HAP-1 (cell line): ENCODE data around the gene ASB2.

ENCODE experiments used
- DNase-seq, 2 experiments: peaks; one replicate each; pipeline ENCODE4 v3.0.0-alpha.2; 2016 to 2020; ENCODE audit warnings: low spot score in 2 of 2
- H3K27me3 ChIP-seq: fragments of 250-450 bp; sonication (Bioruptor Pico); 2 replicates; pipeline ENCODE4 v1.5.1; 2020; ENCODE audit warnings: low read depth, mild to moderate bottlenecking, moderate library complexity
- H3K36me3 ChIP-seq: fragments of 250-450 bp; sonication (Bioruptor Pico); replicated peaks from 2 replicates; pipeline ENCODE4 v1.5.1; 2020; ENCODE audit warnings: mild to moderate bottlenecking
- H3K4me1 ChIP-seq: fragments of 250-450 bp; sonication (Bioruptor Pico); 2 replicates; pipeline ENCODE4 v1.5.1; 2020; ENCODE audit warnings: mild to moderate bottlenecking
- H3K4me3 ChIP-seq: fragments of 250-450 bp; sonication (Bioruptor Pico); 2 replicates; pipeline ENCODE4 v1.5.1; 2020; ENCODE audit warnings: mild to moderate bottlenecking, moderate library complexity
- H3K9me3 ChIP-seq: fragments of 250-450 bp; sonication (Bioruptor Pico); 2 replicates; pipeline ENCODE4 v1.5.1; 2020; ENCODE audit warnings: mild to moderate bottlenecking, moderate library complexity
- in situ Hi-C: fragments of 300-500 bp; cut with MboI; formaldehyde crosslinking; loops from 3 replicates; pipeline ENCODE4 v1.14.3; 2020; ENCODE audit warnings: low sequenced_read_pairs, inconsistent platforms, mixed read lengths

ASB2 gene

DNA sequence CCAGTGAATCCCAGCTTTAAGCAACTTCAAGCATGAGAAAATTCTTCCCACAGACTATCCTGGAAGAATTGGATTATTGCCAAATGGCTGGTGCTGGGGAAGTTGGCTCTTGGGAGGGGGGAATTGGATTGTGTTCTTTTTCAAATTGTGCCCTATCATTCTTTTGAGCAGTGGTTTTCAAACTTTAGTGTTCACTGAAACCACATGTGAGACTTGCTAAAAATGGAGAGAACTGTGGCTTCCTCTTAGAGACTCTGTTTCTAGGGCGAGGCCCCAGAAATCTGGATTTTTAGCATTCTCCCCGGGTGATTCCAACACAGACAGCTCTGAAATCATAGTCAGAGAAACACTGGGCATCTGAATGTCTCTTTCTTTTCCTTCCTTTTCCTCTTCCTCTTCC lies 35.4 kb upstream of the ASB2 start:
- Histone ChIP-seq H3K4me1 (no peaks in the 10 kb centered on the region), H3K4me3 (no peak overlapping the region), H3K9me3 (no peaks in the 10 kb centered on the region), H3K36me3 (no peaks in the 10 kb centered on the region), H3K27me3 (peaks cover 2% of the 10 kb centered on the region; the same call in 1 of the 2 replicates)
- no peak for DNase-seq
- in situ Hi-C loops, result no loop called here

DNA sequence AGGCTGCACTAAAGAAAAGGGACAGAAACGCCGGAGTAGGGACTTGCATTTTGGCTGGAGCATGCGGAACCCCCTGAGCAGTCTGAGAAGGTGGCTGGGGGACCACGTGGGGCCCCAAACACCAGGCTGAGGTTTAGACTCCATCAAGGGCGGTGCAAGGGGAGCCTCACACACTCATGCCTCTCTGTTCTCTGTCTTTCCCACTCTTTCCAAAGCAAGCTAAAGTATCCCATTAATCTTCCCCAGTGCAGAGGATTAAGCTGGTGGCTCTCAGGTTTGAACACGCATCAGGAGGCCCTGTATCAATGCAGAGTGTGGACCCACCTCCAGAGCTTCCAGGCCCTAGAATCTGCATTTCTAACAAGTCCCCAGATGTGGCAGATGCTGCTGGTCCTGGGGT lies 34.3 kb upstream of the ASB2 start:
- H3K27me3 ChIP-seq, result peaks cover 2% of the 10 kb centered on the region; the same call in 1 of the 2 replicates
- H3K36me3 ChIP-seq, result no peaks in the 10 kb centered on the region
- no peaks in the 10 kb centered on the region for H3K4me1 ChIP-seq
- no peaks in the 10 kb centered on the region for H3K9me3 ChIP-seq
- in situ Hi-C loops, result no loop called here
- no peak for DNase-seq
- no peak overlapping the region for H3K4me3 ChIP-seq

DNA sequence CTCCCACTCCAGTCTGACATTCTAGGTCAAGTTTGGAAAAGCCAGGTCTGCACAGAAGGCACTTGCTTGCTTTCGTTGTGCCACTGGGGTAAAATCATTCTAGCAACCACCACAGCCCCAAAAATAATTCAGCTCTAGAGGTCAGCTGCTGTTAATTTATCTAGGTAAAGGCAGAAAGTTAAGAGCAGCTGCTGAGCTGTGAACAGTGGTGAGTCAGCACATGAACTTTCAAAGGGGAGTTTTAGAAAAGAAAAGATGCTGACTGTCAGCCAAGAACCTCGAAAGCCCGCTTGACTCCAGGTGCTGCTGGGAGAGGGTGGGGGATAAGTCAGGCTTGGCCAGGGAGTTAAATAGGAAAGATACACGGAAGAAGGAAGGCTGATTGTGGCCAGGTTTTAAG lies 33.4 kb upstream of the ASB2 start:
- Histone ChIP-seq H3K9me3 (no peaks in the 10 kb centered on the region), H3K4me3 (no peak overlapping the region), H3K4me1 (0 out of 2 replicates have a peak, but pooled peaks cover 3% of the 10 kb centered on the region), H3K27me3 (no peaks in the 10 kb centered on the region; the same call in 1 of the 2 replicates), H3K36me3 (no peaks in the 10 kb centered on the region)
- no peak for DNase-seq
- in situ Hi-C loops, result no loop called here

DNA sequence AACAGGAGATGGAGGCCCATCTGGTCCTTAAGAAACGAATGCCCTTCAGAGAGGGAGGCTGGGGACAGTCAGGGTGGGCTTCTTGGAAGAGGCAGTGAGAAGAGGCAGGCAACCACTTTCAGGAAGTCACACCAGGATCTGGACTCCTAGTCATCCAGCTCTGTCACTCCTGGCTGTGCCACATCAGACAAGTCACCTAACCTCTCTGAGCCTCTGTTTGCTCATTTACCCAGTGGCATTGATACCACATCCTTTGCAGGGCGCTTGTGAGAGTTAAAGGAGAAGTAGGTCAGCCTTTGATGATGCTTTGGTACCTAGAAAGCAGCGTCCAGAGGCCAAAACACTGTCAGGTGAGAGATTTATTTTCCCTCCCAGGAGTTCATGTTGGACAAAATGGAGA lies 31.9 kb upstream of the ASB2 start:
- in situ Hi-C loops, result no loop called here
- no peak for DNase-seq
- Histone ChIP-seq H3K27me3 (no peaks in the 10 kb centered on the region; the same call in 1 of the 2 replicates), H3K4me3 (no peak overlapping the region), H3K36me3 (no peaks in the 10 kb centered on the region), H3K4me1 (0 out of 2 replicates have a peak, but pooled peaks cover 3% of the 10 kb centered on the region), H3K9me3 (no peaks in the 10 kb centered on the region)

DNA sequence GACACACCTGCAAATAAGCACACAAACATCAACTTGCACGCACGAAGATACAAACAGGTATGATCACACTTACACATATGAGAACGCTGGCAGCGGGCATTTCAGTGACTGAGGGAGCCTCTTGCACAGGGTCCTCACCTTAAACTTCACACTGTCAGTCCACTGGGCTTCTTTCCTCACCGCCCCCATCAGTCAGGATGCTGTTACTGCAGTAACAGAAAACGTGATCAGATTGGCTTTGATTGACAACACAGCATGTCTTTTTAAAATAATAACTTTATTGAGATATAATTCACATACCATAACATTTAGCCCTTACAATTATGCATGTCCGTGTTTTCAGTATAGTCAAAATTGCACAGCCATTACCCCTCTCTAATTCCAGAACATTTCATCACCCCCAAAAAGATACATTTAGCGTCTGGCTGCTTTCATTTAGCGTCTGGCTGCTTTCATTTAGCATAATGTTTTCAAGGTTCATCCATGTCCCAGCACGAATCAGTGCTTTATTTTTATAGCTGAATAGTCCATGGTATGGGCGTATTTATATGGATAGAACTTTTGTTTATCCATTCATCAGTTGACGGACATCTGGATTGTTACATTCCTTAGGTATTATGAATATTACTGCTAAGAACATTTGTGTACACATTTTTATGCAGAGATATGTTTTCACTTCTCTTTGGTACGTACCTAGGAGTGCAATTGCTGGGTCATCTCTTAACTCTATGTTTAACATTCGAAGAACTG lies 29.1 kb upstream of the ASB2 start:
- 0 out of 2 replicates have a peak, but pooled peaks cover 3% of the 10 kb centered on the region for H3K4me1 ChIP-seq
- H3K36me3 ChIP-seq, result no peaks in the 10 kb centered on the region
- no peak overlapping the region for H3K4me3 ChIP-seq
- no peaks in the 10 kb centered on the region; the same call in 1 of the 2 replicates for H3K27me3 ChIP-seq
- H3K9me3 ChIP-seq, result no peaks in the 10 kb centered on the region
- in situ Hi-C loops, result no loop called here
- DNase-seq, result peak in 1 of 2 experiments; percentile 51

DNA sequence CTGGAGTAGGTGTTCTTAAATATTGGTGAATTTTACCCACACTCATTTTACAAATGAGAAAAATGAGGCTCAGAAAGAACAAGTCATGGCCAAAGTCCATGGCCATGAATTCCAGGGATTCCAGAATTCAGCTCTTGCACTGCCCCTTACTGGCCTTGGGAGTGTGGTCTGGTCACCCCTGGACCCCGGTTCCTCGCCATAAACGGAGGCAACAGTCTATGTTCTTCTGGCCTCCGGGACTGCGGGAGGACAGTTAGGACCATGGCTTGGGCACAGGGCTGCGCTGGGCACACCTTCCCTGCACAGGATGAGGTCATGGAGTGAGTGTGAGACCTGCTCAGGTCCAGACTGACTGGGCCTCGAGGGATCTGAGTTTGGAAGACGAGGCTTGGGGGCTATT lies 27.6 kb upstream of the ASB2 start:
- in situ Hi-C loops, result loop anchor here (5.0 kb wide), 1 partner anchor 62 kb away; no protein-coding TSS in a partner anchor
- no peak for DNase-seq
- Histone ChIP-seq H3K36me3 (no peaks in the 10 kb centered on the region), H3K4me3 (no peak overlapping the region), H3K4me1 (0 out of 2 replicates have a peak, but pooled peaks cover 3% of the 10 kb centered on the region), H3K9me3 (no peaks in the 10 kb centered on the region), H3K27me3 (no peaks in the 10 kb centered on the region; the same call in 1 of the 2 replicates)

DNA sequence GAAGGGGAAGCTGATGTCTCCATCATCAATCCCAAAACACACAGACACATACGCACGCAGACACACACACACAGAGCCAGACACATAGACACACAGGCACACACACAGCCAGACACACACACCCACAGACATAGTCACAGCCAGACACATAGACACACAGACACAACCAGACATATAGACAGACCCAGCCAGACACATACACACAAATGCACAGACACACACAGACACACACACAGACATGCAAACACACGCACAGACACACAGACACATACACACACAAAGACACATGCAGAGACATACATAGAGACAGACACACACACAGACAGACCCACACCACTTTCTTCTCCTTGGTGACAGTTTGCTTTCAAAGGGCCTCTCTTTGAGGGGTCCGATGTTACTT lies 27.0 kb upstream of the ASB2 start:
- no peak for DNase-seq
- H3K4me1 ChIP-seq, result 0 out of 2 replicates have a peak, but pooled peaks cover 3% of the 10 kb centered on the region
- no peaks in the 10 kb centered on the region for H3K36me3 ChIP-seq
- H3K27me3 ChIP-seq, result no peaks in the 10 kb centered on the region; the same call in 1 of the 2 replicates
- no peaks in the 10 kb centered on the region for H3K9me3 ChIP-seq
- H3K4me3 ChIP-seq, result no peak overlapping the region
- in situ Hi-C loops, result loop anchor here (5.0 kb wide), 1 partner anchor 61 kb away; no protein-coding TSS in a partner anchor

DNA sequence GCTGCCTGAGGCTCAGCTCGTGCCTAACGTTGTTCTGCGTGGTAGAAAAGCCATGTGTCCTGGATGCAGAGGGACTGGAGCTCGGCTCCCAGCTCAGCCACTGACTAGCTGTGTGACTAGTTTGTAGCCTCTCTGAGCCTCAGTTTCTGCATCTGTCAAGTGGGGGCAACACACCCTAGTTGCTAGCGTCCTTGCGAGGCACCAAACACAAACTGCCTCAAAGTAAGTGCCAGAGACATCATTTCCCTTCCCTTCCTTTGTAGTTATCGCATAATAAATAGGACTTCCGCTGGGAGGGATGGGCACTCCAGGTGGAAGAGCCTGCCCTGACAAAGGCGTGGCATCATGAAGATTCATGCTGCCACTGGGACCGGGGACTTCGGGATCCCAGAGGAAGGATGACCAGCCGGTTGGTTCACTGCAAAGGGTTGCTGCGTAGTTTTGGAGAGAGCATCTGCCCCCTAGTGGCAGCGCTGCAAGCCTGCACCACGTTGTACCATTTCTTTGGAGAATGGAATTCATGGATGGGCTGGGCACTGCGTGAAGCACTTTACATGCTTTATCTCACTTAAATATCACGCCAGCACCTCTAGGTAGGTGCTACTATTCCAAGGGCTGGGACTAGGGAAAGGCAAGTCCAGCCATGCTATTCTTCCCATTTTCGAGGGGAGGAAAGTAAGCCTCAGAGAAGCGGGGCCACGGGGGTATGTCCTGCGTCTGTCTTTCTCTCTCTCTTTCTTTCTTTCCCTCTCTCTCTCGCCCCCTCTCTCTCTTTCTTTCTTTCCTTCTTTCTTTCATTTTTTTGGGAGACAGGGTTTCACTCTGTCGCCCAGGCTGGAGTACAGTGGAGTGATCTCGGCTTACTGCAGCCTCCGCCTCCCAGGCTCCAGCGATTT lies 25.4 kb upstream of the ASB2 start:
- Histone ChIP-seq H3K4me3 (no peak overlapping the region), H3K9me3 (no peaks in the 10 kb centered on the region), H3K4me1 (0 out of 2 replicates have a peak, but pooled peaks cover 3% of the 10 kb centered on the region), H3K36me3 (no peaks in the 10 kb centered on the region), H3K27me3 (no peaks in the 10 kb centered on the region; the same call in 1 of the 2 replicates)
- in situ Hi-C loops, result loop anchor here (5.0 kb wide), 1 partner anchor 59 kb away; no protein-coding TSS in a partner anchor
- DNase-seq, result peak; percentile 64 to 74

DNA sequence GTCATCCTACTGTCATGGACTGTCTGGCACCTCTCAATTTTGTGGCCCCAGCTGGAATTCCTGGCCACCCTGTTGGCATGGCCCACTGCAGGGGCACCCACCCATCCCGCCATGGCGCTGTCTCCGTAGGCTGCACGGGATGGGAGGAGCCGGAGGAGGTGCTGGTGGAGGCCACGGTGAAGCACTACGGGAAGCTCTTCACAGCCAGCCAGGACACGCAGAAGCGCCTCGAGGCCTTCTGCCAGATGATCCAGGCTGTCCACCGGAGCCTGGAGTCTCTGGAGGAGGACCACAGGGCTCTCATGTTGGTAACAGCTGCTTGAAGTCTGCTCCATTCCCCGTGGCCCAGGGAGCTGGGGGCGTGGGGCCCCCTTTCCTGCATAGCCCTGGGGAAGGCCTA lies 24.6 kb upstream of the ASB2 start:
- no peaks in the 10 kb centered on the region for H3K9me3 ChIP-seq
- in situ Hi-C loops, result loop anchor here (5.0 kb wide), 1 partner anchor 59 kb away; no protein-coding TSS in a partner anchor
- no peaks in the 10 kb centered on the region for H3K36me3 ChIP-seq
- no peak for DNase-seq
- H3K27me3 ChIP-seq, result no peaks in the 10 kb centered on the region; the same call in 1 of the 2 replicates
- no peak overlapping the region for H3K4me3 ChIP-seq
- H3K4me1 ChIP-seq, result 0 out of 2 replicates have a peak, but pooled peaks cover 3% of the 10 kb centered on the region

DNA sequence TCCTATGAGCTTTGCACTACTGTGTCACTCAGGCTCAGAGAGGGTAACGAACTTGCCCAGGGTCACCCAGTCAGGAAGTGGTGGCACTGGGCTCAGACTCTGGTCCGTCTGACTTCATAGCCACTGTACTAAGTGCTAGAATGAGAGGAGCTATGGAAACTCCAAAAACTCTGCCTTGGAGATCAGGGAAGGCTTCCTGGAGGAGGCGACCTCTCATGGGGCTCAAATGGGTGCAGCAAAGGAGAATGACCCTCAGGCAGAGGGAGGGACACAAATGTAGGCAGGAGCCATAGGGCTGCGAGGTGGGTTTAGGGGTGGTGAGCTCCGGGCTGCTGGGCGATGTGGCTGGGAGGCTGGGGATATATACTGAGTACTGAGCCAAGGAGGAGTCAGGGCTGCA lies 23.9 kb upstream of the ASB2 start:
- H3K9me3 ChIP-seq, result no peaks in the 10 kb centered on the region
- no peak overlapping the region for H3K4me3 ChIP-seq
- DNase-seq, result no peak
- H3K36me3 ChIP-seq, result no peaks in the 10 kb centered on the region
- H3K4me1 ChIP-seq, result 0 out of 2 replicates have a peak, but pooled peaks cover 2% of the 10 kb centered on the region
- H3K27me3 ChIP-seq, result no peaks in the 10 kb centered on the region; the same call in 1 of the 2 replicates
- in situ Hi-C loops, result loop anchor here (5.0 kb wide), 1 partner anchor 58 kb away; no protein-coding TSS in a partner anchor

DNA sequence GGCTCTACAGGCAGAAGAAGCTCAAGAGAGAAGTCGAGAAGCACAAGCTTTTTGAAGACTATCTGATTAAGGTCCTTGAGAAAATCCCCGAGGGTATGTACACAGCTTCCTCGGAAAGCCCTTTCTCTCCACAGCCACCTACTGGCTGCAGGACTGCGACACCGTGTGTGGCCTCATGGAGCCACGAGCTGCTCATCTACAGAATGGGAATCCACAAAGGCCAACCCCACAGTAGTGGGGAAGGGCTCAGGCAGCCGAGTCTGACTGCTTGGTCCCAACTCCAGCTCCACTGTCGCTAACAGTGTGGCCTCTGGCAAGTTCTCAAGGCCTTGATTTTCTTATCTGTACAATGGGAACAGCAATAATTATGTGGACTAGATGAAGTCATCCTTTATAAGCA lies 23.2 kb upstream of the ASB2 start:
- Histone ChIP-seq H3K27me3 (no peaks in the 10 kb centered on the region), H3K9me3 (no peaks in the 10 kb centered on the region), H3K4me3 (no peak overlapping the region), H3K4me1 (no peaks in the 10 kb centered on the region), H3K36me3 (no peaks in the 10 kb centered on the region)
- no peak for DNase-seq
- in situ Hi-C loops, result no loop called here

DNA sequence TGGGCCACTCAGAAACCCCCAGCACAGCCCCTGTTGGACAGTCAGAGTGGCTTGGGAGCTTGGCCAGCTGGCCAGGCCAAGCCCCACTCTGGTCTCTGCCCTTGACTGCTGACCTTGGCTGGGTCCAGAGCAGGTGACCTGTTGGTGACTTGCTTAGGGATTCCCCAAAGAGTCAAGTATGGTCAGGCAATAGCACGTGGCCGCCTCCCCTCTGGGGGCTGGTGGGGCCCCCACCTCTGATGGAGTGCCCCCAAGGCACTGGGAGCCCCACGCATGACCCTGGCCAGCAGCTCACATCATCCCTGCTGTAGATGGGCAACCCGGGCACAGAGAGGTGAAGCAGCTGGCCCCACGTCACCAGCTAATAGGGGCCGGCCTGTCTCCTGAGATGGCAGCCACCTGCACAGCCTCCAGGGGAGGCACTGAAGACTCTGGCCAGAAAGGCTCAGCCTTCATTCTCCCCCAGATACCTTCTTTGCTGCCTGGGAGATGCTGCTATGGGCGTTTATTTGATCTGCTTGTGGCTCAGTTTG lies 22.6 kb upstream of the ASB2 start:
- Histone ChIP-seq H3K9me3 (no peaks in the 10 kb centered on the region), H3K27me3 (no peaks in the 10 kb centered on the region), H3K4me1 (no peaks in the 10 kb centered on the region), H3K4me3 (no peak overlapping the region), H3K36me3 (no peaks in the 10 kb centered on the region)
- DNase-seq, result no peak
- in situ Hi-C loops, result no loop called here
